ENCODE data around the gene LDAH.

LDAH gene

DNA sequence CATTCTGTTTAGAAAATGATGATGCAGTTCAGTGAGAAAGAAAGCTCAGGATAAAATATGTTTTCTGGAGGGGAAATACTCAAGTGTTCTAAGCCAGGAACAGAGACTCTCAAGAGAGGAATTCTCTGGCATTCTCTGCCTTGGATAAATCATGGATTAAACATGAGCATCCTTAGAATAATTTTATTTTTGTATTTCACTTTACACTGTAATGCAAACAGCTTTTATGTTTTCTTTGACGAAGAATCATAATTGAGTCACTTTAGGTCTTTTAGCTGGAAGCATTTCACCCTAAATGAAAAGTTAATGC lies 144.9 kb downstream of the LDAH start:
- no peak for ATAC-seq
- TF ChIP-seq ZNF70 (CRISPR knock-in tag; IDR thresholded peaks at IDR 0.05) (no peak), TCF4 (CRISPR knock-in tag; IDR thresholded peaks at IDR 0.05; ENCODE audit: borderline replicate concordance) (no peak), RARB (CRISPR knock-in tag; IDR thresholded peaks at IDR 0.05) (no peak), SNAI2 (CRISPR knock-in tag; IDR thresholded peaks at IDR 0.05) (no peak), PPARA (CRISPR knock-in tag; IDR thresholded peaks at IDR 0.05; ENCODE audit: borderline replicate concordance) (no peak), BACH2 (CRISPR knock-in tag; IDR thresholded peaks at IDR 0.05; ENCODE audit: borderline replicate concordance) (no peak), GLIS3 (CRISPR knock-in tag; IDR thresholded peaks at IDR 0.05) (no peak)
- TF ChIP-seq, protein P1, sequence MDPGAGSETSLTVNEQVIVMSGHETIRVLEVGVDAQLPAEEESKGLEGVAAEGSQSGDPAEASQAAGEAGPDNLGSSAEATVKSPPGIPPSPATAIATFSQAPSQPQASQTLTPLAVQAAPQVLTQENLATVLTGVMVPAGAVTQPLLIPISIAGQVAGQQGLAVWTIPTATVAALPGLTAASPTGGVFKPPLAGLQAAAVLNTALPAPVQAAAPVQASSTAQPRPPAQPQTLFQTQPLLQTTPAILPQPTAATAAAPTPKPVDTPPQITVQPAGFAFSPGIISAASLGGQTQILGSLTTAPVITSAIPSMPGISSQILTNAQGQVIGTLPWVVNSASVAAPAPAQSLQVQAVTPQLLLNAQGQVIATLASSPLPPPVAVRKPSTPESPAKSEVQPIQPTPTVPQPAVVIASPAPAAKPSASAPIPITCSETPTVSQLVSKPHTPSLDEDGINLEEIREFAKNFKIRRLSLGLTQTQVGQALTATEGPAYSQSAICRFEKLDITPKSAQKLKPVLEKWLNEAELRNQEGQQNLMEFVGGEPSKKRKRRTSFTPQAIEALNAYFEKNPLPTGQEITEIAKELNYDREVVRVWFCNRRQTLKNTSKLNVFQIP (CRISPR knock-in tag; IDR thresholded peaks at IDR 0.05; ENCODE audit: borderline replicate concordance, low read depth) = no peak
- TF ChIP-seq, protein P2, sequence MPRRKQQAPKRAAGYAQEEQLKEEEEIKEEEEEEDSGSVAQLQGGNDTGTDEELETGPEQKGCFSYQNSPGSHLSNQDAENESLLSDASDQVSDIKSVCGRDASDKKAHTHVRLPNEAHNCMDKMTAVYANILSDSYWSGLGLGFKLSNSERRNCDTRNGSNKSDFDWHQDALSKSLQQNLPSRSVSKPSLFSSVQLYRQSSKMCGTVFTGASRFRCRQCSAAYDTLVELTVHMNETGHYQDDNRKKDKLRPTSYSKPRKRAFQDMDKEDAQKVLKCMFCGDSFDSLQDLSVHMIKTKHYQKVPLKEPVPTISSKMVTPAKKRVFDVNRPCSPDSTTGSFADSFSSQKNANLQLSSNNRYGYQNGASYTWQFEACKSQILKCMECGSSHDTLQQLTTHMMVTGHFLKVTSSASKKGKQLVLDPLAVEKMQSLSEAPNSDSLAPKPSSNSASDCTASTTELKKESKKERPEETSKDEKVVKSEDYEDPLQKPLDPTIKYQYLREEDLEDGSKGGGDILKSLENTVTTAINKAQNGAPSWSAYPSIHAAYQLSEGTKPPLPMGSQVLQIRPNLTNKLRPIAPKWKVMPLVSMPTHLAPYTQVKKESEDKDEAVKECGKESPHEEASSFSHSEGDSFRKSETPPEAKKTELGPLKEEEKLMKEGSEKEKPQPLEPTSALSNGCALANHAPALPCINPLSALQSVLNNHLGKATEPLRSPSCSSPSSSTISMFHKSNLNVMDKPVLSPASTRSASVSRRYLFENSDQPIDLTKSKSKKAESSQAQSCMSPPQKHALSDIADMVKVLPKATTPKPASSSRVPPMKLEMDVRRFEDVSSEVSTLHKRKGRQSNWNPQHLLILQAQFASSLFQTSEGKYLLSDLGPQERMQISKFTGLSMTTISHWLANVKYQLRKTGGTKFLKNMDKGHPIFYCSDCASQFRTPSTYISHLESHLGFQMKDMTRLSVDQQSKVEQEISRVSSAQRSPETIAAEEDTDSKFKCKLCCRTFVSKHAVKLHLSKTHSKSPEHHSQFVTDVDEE (CRISPR knock-in tag; IDR thresholded peaks at IDR 0.05) = no peak

DNA sequence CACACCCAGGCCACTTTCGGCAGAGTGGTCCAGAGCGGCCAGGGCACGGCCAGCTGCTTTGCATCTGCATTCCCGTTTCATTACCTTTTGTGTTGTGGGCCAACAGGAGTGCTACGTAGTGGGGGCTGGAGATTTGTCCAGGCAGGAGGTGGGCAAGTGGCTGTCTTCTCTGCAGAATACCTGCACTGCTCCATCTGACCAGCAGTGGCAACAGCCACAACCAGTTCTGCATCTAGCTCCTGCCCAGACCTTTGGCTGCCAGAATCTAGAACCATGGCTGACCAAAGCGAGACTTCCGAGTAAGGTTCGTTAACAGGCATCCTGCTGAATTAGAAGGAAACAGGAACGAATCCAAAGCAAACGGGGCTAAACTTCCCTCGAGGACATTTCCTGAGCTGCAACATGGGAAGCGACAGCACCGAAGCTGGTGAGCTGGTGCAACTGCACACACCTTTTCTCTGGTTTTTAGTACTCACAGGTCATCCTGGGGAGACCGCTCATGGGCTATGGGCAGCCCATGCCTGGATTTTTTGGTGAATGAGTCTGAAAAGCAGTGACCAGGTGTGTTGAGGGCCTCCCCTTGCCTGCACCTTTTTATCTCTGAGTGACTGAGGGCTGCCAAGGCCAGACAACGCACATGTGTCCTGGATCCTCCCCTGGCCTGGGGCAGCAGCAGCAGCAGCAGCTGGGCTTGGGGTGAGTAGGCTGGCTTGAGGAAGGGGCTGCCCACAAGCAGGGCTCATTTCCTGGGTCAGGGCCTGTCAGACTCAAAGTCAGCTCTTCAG lies 145.4 kb downstream of the LDAH start:
- ATAC-seq = no peak
- TF ChIP-seq SNAI2 (CRISPR knock-in tag; IDR thresholded peaks at IDR 0.05) = no peak
- TF ChIP-seq BACH2 (CRISPR knock-in tag; IDR thresholded peaks at IDR 0.05; ENCODE audit: borderline replicate concordance) = no peak
- TF ChIP-seq ZFP3 (CRISPR knock-in tag; IDR thresholded peaks at IDR 0.05) = no peak
- no peak for TF ChIP-seq TOX (CRISPR knock-in tag; IDR thresholded peaks at IDR 0.05; ENCODE audit: borderline replicate concordance)
- TF ChIP-seq TCF4 (CRISPR knock-in tag; IDR thresholded peaks at IDR 0.05; ENCODE audit: borderline replicate concordance) = no peak
- no peak for TF ChIP-seq ZFP30 (CRISPR knock-in tag; IDR thresholded peaks at IDR 0.05)
- no peak for TF ChIP-seq ZNF70 (CRISPR knock-in tag; IDR thresholded peaks at IDR 0.05)
- TF ChIP-seq ZC3H10 (CRISPR knock-in tag; IDR thresholded peaks at IDR 0.05) = no peak
- TF ChIP-seq PPARA (CRISPR knock-in tag; IDR thresholded peaks at IDR 0.05; ENCODE audit: borderline replicate concordance) = no peak
- TF ChIP-seq, protein P3, sequence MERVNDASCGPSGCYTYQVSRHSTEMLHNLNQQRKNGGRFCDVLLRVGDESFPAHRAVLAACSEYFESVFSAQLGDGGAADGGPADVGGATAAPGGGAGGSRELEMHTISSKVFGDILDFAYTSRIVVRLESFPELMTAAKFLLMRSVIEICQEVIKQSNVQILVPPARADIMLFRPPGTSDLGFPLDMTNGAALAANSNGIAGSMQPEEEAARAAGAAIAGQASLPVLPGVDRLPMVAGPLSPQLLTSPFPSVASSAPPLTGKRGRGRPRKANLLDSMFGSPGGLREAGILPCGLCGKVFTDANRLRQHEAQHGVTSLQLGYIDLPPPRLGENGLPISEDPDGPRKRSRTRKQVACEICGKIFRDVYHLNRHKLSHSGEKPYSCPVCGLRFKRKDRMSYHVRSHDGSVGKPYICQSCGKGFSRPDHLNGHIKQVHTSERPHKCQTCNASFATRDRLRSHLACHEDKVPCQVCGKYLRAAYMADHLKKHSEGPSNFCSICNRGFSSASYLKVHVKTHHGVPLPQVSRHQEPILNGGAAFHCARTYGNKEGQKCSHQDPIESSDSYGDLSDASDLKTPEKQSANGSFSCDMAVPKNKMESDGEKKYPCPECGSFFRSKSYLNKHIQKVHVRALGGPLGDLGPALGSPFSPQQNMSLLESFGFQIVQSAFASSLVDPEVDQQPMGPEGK (CRISPR knock-in tag; IDR thresholded peaks at IDR 0.05; ENCODE audit: borderline replicate concordance) = no peak
- no peak for TF ChIP-seq GLIS3 (CRISPR knock-in tag; IDR thresholded peaks at IDR 0.05)

DNA sequence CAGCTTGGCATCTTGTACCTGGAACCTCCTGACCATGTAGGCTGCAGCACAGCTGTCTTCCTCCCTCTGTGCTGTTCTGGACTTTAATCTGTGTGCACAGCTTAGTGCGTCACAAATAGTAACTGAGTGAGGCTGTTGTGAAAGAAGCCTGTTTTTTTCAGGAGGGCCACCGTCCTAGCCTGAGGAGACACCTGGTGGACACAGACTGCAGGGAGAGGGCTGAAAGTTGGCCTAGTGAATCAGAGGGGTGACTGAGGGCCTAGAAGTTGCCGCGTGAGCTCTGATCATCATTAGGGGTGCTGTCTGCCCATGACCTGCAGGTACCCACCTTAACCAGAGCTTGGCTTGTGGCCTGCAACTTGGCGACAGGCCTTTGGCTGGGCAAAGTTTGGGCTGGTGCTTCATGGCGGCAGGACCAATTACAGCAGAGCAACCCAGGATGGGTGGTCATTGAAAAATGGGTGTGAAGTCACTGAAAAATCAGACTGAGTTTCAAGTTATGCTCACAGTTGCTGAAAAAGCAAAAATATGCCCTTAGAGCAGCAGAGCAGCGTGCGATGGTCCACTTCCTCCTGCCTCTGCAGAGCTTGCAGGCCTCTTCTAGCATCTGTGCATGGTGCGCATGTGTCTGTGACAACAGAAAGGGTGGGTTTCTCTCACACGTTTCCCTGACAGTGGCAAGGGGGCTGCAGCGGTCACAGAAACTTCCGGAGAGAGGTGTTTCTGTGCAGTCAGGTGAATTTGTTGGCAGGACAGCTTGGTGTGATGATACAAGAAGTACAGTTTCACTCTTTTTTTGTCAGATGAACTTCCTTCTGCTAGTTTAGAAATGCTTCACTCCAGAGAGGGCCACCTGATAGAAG lies 146.3 kb downstream of the LDAH start:
- ATAC-seq = no peak

DNA sequence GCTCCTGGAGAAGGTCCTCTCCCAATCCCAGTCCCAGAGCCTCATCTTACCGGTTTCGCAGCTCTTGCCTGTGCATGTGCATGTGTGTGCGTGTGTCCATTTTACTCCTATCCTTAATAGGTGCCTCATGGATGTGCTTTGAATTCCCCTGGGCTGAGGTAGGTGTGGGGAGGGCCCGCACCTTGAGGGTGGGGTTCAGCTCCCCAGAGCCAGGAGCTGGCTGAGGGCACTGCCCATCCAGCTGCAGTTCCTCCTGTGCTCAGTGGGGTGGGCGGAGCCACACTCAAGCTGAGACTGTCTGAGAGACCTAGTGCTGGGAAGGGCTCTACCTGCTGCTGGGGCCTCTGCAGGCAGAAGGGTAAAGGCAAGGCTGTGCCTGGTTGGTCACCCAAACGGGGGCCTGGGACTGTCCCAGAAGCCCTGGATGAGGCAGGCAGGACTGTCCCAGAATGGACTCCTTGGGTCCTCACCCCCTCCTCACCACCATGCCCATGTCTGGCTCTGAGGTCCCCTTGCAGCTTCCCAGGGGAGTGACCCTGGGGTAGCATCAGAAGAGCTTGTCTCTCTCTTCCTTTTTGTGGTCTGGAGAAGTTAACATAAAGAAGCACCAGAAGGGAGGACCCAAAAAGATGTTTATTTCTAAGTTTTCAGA lies 147.1 kb downstream of the LDAH start:
- peak; percentile 76 for ATAC-seq
- TF ChIP-seq TCF4 (CRISPR knock-in tag; IDR thresholded peaks at IDR 0.05; ENCODE audit: borderline replicate concordance) (no peak), ZFP30 (CRISPR knock-in tag; IDR thresholded peaks at IDR 0.05) (no peak), ZNF565 (CRISPR knock-in tag; conservative IDR thresholded peaks at IDR 0.05; ENCODE audit: low read depth) (no peak), PPARA (CRISPR knock-in tag; IDR thresholded peaks at IDR 0.05; ENCODE audit: borderline replicate concordance) (no peak), RARB (CRISPR knock-in tag; IDR thresholded peaks at IDR 0.05) (no peak), TOX (CRISPR knock-in tag; IDR thresholded peaks at IDR 0.05; ENCODE audit: borderline replicate concordance) (no peak), BACH2 (CRISPR knock-in tag; IDR thresholded peaks at IDR 0.05; ENCODE audit: borderline replicate concordance) (no peak), OSR1 (CRISPR knock-in tag; IDR thresholded peaks at IDR 0.05) (no peak), ZFP3 (CRISPR knock-in tag; IDR thresholded peaks at IDR 0.05) (no peak), ESRRG (CRISPR knock-in tag; IDR thresholded peaks at IDR 0.05) (no peak), ARNTL (CRISPR knock-in tag; IDR thresholded peaks at IDR 0.05; ENCODE audit: borderline replicate concordance, low read depth) (no peak), ZC3H10 (CRISPR knock-in tag; IDR thresholded peaks at IDR 0.05) (no peak)
- TF ChIP-seq, protein P4, sequence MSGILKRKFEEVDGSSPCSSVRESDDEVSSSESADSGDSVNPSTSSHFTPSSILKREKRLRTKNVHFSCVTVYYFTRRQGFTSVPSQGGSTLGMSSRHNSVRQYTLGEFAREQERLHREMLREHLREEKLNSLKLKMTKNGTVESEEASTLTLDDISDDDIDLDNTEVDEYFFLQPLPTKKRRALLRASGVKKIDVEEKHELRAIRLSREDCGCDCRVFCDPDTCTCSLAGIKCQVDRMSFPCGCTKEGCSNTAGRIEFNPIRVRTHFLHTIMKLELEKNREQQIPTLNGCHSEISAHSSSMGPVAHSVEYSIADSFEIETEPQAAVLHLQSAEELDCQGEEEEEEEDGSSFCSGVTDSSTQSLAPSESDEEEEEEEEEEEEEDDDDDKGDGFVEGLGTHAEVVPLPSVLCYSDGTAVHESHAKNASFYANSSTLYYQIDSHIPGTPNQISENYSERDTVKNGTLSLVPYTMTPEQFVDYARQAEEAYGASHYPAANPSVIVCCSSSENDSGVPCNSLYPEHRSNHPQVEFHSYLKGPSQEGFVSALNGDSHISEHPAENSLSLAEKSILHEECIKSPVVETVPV (CRISPR knock-in tag; IDR thresholded peaks at IDR 0.05) = no peak
- TF ChIP-seq, protein P1 (CRISPR knock-in tag; IDR thresholded peaks at IDR 0.05; ENCODE audit: borderline replicate concordance, low read depth) = no peak

More for the DNA sequence above, 146.3 kb downstream of the LDAH start:
- TF ChIP-seq, protein P1 (CRISPR knock-in tag; IDR thresholded peaks at IDR 0.05; ENCODE audit: borderline replicate concordance, low read depth) = no peak
- no peak for TF ChIP-seq CSDC2 (CRISPR knock-in tag; IDR thresholded peaks at IDR 0.05)

Measured in SK-N-SH treated with all-trans-retinoic acid at 6 μM for 48 hours (cell line).